Superior temporal gyrus (tissue), 1 donor: ENCODE data around the gene FMO5.
"Not testable (repeated sequence)": the region's sequence is repeated elsewhere in the genome, so short reads cannot be mapped to it uniquely, and the experiment has no call there.

Experiments used
- DNase-seq: peaks from one replicate; pipeline ENCODE4 v3.0.0-alpha.2; 2016; ENCODE audit errors: extremely low spot score

FMO5 gene

GRCh38 chr1:147240131-147240721 is 15.1 kb upstream of the FMO5 start:
- not testable (repeated sequence) for DNase-seq

GRCh38 chr1:147238925-147239820 is 14.0 kb upstream of the FMO5 start:
- DNase-seq = no peak

DNA sequence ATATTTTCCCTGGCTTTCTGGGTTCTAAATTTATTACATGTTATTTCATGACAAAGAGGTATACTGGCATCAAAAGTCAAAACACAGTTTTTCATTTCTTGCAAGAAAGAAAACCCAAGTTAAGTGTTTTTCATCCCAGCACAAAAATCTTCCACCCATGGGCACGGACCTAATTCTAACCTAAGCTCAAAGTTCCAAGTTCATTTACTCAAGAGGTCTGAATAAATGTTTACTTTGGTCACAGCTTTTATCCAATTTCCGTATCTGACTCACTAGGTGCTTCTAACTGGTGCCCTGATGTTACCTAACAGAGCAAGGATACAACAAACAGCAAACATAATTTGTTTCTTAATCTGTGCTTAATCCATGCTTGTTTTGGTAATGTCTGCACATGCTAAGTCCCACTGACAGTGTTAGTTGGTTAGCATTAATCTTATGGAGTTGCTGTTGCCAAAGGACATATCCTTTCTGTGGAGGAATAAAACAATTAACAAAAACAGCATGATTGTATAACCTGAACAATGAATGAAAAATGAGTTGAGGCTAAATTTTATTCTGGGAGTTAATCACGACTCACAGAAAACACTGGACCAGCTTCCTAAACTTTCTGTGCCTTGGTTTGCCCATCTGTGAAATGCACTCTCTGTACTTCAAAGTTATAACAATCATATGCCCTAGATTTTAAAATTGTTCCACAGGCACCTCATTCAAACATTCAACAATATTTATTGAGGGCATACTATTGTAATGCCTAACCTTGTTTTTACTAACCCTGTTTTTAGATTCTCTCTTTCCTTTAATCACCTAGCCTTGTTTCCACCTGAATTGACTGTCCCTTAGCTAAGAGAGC is 13.1 kb upstream of the FMO5 start:
- DNase-seq = no peak

DNA sequence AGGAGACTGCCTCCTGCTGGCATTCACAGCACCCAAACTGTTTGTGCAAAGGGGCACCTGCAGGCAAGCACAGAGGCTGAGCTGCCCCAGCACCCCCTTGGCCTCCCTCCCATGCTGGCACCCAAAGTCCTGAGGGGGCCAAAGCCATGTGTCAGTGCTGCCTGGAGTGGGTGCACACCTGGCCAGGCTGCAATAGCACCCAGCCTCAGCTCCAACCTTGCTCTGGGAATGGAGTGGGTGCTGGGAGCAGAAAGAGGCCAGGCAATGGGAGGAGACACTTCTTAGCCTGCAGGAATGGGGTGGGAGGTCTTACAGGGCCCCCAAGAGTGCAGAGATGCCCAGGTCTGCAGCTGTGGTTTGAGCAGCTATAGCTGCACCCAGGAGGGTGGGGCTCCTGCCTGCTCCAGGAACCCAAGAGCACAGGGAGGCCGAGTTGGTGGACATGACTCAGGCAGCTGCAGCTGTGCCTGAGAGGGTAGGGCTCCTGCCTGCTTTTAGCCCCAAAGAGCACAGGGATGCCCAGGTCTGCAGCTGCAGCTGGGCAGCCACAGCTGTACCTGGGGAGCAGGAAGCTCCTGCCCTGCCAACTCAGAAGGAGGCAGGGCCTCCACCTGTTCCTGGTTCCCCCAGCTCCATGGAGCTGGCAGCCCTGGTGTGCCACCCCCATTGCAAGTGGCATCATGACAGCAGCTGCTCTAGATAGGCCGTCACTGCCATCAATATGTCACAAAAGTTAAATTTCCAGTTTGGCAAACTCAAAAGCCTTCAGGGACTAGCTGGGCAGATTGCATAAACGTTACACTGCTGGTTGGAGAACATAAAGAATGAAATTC is 12.0 kb upstream of the FMO5 start:
- no peak for DNase-seq

DNA sequence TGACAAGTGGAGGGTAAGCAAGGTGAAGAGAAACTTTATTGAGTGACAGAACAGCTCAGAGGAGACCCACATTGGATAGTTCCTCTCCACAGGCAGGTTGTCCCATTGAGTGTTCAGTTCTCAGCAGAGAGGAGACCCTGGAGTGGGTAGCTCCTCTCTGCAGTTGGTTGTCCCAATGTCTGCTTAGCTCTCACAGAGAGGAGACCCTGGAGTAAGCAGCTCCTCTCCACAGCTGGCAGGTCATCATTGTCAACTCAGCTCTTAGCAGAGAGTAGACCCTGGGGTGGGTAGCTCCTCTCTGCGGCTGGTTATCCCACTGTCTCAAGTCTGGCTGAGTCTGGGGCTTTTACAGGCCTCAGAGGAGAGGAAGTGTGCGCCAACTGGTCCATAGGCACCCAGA is 11.3 kb upstream of the FMO5 start:
- DNase-seq = no peak

DNA sequence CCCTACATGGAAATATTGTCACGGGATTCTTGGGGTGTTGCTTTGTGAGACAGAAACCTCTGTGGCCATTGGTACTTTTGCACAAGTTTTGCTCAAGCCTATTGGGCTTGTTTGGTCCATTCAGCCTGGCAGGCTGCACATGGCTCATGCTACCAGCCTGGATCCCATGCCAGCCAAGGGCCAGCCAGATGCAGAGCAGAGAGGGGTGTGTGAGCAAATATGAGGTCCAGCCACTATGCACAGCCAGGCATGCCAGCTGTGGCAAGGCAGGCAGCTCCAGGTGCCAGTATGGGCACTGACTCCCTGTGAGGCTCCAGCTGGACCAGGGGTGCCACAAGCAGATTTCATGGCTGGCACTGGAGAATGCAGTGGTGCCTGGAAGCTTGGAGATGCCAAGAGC is 10.7 kb upstream of the FMO5 start:
- no peak for DNase-seq

DNA sequence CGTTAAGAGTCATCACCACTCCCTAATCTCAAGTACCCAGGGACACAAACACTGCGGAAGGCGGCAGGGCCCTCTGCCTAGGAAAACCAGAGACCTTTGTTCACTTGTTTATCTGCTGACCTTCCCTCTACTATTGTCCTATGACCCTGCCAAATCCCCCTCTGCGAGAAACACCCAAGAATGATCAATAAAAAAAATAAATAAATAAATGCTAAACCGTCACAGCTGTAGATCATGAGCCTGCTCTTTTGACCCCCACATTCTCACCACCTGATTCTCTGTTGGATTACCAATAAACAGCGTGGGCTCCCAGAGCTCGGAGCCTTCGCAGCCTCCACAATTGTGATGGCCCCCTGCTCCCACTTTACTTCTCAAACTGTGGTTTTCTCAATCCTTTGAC is 8.8 kb upstream of the FMO5 start:
- DNase-seq = not testable (repeated sequence)

- DNase-seq = not testable (repeated sequence)
Observed at GRCh38 chr1:147231032-147231431, 5.9 kb upstream of the FMO5 start.

GRCh38 chr1:147223740-147224615 is 1.2 kb downstream of the FMO5 start:
- no peak for DNase-seq

DNA sequence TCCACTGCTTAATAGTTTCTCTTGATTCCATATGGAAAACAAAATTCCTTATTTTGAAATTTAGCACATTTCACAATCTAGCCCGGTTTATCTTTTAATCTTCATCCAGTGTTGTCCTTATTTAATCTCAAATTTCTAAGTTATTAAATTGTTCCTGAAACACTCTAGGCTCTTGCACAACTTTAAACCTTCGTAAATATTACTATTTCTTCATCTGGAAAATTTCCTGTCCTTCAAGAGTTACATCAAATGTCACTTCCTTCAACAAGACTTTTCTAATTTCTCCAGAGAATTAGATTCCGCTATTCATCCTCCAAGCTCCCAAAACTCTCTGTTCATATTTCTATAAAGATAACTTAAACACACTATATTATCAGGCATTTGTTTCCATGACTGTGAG is 6.5 kb downstream of the FMO5 start:
- no peak for DNase-seq

DNA sequence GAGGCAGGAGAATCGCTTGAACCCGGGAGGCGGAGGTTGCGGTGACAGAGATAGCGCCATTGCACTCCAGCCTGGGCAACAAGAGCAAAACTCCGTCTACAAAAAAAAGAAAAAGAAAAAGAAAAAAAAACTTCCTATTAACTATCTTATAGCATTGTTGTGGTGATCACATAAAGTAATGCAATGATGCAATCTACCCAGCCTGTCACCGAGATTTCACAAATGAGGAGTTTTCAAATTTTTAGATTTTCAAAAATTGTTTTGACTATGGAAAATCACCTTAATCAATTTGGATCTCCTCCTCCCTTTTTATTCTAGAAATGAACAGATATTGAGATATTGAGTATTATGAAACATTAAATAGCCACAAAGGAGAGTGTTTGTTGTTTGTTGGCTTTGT is 8.0 kb downstream of the FMO5 start:
- DNase-seq = no peak

DNA sequence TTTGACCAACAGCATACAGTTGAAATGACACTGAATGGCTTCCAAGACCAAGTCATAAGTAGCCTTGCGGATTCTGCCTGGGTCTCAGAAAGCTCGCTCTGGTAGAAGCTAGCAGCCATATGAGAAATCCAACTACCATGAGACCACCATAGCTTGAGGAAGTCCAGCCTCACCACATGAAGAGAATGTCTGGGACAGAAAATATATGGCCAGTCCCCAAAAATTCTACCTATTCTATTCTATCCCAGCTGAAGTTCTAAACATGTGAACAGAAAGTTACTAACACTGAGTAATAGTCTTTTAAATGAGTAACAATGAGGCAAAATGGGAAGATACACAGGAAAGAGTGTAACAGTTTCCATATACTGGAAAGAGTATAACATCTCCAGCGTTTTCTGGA is 9.0 kb downstream of the FMO5 start:
- DNase-seq = no peak

DNA sequence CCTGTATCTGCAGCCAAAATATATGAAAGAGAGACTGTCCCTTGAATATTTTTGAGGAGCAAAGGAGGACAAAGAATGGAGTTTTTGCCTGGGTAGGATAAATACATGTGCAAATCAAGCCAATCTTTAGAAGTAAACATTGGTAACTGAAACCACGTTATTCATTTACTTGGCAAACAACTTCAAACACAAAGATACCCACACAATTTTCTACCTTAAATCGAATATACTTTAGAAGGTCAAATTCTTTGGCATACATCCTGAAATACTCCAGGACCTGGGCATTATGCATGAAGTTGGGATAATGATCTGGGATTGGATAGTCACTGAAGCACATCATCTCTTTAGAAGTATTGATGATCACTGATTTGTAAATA is 9.6 kb downstream of the FMO5 start:
- DNase-seq = no peak

DNA sequence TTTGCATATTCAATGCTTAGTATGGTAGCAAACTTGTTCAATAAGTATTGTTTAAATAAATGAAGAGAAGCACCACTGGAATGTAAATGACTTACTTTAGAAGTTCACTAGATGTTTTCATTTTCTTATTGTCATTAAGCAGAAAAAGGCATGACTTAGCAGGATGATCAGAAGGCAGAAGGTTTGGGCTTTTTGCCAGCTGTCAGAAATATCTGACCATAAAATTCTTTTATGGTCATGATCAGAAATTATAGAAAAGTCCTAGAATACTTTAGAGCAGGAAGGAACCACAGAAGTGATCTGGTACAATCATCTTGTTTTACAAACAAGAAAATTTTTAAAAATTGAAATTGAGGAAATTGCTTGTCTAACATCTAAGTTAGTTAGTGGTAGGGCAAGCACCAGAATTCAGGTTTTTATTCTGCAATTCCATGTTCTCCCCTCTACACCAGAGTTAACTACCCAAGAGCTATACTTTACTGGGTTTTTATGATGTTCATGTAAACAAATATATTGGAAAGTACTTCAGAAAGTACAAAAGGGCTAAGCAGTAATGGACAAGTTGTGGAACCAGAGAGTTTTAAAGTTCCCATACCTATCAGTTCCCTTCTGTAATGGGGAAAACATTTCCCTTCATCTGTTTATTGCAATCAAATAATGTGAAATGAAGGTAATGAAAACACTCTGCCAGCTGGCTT is 10.1 kb downstream of the FMO5 start:
- DNase-seq = no peak

GRCh38 chr1:147214325-147214724 is 10.8 kb downstream of the FMO5 start:
- DNase-seq = no peak

DNA sequence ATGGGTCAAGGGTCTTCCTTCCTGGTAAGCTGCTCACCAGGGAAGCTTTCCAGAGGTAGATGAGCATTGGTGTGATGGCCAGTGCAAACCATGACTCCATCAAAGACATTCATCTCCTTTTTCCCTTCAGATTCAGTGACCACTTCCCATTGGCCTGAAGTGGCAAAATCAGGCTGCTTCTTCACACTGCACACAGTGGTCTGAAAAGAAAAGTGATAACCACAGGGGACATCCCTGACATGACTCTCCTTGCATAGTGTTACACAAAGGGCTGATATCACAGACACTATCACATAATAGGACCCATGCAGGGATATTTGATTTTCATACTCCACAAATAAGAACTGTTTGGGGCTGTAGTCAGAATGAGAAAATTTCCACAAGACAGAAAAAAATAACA is 11.9 kb downstream of the FMO5 start:
- no peak for DNase-seq

GRCh38 chr1:147211577-147211976 is 13.6 kb downstream of the FMO5 start:
- DNase-seq = no peak

DNA sequence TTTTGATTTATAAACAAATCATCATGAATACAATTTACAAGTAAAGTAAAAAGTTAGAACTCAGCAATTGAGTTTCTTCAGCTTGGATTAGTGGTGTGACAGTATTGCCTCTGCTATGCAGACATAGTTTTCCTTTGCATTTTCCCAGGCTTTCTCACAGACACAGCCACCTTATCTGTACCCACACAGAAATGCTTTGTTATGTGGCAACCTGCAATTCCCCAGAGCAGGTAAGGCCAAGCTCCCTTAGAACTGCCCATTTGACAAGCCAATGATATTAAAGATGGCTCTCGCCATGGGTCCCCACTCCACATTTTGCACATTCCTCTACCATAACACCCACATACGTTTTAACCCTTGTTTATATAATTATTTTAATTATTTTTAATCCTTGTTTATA is 14.2 kb downstream of the FMO5 start:
- no peak for DNase-seq

- DNase-seq = no peak
Observed at GRCh38 chr1:147209825-147210821, 15.0 kb downstream of the FMO5 start.
